NCI-H2081 (cell line): Measurements from ENCODE around the gene FBXL4.

Experiments
- DNase-seq, 2 experiments: peaks; one replicate each; lab custom pipeline; 2025; lab: John Stamatoyannopoulos, UW

Gene FBXL4

DNA sequence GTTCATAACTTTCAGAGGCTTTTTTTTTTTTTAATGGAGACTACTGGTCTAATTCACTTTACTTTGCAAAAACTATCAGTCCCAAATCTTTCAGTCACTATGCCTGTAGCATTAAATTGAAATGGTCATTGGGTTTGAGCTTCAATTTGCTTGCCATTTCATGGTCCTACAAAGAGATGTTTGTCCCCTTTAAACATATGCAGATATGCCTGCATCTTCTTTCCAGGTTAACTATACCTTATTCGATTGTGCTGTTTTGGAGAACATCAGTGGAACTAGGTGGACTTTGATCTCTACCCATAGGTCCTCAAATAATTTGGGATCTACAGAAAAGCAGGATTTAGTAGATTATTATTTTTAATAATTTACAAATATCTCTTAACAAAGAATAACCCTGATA lies 108.8 kb downstream of the FBXL4 start:
- DNase-seq, result no peak

DNA sequence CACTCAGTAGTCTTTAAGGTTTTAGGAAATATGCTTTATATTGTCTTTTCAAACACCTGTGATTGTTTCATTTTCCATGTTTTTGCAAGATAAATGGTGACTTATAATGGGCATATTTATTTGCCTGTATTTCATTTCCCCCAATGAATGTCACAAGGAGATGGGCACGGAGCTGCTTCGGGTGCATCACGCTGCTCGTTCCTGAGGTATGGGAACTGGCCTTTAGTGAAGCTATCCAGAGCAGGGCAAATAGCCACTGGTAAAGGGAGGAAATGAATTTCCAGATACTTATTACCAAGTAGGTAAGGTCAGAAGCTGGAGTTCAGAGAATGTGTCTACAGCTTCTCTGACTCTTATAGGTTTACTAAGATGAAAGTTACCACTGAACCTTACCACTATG lies 109.7 kb downstream of the FBXL4 start:
- DNase-seq, result no peak

DNA sequence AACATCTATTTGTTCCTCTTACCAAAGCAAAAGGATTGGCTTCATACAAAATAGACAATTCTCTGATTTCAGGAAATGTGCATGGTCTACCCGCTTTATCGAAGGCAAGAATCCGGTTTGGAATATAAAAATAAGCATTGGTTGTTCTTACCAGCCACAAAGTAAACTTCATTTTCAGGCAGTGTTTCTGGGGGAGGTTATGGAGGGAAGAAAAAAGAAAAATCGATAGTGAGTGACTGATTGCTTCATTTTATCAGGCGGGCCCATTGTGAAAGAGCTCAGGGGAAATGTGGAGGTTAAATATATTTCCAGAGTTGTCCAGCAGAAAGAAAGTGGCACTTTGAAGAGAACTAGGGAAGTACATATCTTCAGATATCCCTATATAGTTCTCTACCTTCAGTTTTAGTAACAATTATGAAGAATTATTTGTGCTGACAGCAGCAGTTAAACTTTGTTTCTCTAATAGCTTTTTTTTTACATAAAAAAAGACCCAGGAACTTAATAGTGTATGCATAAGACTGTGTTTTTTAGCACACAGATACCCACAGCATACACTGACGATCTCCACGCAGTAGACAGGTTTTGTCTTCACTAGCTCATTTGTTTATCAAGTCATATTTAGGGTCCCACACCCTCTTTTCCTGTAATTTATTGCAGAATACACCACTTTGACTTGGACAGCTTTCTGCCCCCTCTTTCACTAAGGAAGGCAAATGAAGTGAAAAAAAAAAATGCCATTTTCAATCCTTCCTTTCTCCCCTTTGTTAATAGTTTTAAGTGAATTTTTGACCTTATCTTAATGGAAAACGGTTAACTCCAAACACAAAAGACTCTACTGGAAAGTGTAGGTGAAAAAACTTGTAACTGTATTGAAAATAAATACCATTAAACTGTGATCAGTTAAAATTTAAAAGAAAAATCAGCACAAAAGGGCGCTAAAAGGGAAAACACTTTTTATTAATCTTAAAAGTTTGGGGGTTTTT lies 110.5 kb downstream of the FBXL4 start:
- DNase-seq, result no peak

DNA sequence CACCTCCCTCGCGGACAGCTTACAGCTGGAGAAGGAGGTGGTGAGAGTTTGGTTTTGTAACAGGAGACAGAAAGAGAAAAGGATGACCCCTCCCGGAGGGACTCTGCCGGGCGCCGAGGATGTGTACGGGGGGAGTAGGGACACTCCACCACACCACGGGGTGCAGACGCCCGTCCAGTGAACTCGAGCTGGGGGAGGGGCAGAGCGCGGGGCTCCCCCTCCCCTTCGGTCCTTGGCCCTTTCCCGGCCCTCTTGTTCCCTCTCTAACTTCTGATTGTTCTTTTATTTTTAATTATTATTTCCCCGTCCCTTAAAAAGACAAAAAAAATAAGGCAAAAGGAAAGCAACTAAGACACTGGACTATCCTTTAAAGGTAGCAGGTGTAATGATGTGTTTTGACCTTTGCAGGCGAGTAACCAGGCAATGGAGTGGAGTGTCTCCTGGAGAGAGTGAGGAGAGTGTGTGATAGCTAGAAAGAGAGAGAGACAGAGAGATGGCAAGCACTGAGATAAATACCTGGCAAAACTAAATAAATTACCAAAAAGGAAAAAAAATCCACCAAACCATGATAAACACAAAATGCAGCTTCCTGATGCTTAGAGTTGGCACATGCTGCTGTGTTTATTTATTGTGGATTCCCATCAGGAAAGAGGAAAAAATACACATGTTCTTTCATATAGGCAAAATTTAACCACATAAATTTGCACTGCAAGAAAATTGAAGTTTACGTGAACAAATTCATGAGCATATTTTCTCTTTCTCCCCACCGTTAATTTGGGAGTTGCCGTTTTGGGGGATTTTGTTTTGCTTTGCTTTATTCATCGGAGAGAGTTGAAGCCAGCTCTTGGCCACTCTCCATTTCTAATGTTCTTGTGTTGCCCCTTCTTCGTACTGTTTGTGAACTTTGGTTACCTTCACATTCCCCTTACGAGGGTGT lies 111.5 kb downstream of the FBXL4 start:
- DNase-seq, result peak; percentile 30 to 52

DNA sequence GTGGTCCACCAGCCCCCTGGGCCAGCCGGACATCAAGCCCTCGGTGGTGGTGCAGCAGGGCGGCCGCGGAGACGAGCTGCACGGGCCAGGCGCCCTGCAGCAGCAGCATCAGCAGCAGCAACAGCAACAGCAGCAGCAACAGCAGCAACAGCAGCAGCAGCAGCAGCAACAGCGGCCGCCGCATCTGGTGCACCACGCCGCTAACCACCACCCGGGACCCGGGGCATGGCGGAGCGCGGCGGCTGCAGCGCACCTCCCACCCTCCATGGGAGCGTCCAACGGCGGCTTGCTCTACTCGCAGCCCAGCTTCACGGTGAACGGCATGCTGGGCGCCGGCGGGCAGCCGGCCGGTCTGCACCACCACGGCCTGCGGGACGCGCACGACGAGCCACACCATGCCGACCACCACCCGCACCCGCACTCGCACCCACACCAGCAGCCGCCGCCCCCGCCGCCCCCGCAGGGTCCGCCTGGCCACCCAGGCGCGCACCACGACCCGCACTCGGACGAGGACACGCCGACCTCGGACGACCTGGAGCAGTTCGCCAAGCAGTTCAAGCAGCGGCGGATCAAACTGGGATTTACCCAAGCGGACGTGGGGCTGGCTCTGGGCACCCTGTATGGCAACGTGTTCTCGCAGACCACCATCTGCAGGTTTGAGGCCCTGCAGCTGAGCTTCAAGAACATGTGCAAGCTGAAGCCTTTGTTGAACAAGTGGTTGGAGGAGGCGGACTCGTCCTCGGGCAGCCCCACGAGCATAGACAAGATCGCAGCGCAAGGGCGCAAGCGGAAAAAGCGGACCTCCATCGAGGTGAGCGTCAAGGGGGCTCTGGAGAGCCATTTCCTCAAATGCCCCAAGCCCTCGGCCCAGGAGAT lies 112.4 kb downstream of the FBXL4 start:
- peak in 1 of 2 experiments; percentile 50 for DNase-seq

DNA sequence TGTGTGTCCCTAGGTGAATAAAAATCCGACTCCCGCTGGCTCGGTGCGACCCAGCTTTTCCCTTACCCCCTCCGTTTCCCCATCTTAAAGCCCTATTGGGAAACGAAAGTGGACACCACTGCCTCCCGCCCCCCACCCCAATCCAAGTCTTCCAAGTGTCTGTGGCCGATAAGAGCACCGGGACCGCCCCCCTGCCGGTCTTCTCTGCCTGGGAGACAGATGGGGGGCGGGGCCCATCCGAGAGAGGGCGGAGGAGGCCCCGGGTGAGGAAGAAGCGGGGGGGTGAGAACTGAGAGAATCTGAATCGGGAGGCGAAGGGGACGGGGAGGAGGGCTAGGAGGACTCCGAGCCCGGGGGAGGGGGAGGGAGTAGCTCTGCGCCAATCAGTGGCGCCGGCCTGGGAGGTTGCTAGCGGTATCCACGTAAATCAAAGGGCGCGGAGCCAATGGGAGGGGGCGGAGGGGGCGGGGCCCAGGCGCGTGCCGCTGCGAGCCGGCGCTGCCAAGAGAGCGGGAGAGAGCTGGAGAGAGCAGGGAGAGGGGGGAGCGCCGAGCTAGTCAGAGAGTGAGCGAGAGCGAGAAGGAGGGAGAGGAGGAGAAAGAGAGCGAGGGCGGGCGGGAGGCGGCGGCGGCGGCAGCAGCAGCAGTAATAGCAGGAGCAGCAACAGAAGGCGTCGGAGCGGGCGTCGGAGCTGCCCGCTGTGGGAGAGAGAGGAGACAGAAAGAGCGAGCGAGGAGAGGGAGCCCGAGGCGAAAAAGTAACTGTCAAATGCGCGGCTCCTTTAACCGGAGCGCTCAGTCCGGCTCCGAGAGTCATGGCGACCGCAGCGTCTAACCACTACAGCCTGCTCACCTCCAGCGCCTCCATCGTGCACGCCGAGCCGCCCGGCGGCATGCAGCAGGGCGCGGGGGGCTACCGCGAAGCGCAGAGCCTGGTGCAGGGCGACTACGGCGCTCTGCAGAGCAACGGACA lies 113.4 kb downstream of the FBXL4 start, which contains the start of gene POU3F2:
POU3F2 (plus strand) TSS at position 515 of the 972 bp plus-strand sequence; CDS start at position 815, 300 bp downstream.
- peak; percentile 96 to 97 for DNase-seq

DNA sequence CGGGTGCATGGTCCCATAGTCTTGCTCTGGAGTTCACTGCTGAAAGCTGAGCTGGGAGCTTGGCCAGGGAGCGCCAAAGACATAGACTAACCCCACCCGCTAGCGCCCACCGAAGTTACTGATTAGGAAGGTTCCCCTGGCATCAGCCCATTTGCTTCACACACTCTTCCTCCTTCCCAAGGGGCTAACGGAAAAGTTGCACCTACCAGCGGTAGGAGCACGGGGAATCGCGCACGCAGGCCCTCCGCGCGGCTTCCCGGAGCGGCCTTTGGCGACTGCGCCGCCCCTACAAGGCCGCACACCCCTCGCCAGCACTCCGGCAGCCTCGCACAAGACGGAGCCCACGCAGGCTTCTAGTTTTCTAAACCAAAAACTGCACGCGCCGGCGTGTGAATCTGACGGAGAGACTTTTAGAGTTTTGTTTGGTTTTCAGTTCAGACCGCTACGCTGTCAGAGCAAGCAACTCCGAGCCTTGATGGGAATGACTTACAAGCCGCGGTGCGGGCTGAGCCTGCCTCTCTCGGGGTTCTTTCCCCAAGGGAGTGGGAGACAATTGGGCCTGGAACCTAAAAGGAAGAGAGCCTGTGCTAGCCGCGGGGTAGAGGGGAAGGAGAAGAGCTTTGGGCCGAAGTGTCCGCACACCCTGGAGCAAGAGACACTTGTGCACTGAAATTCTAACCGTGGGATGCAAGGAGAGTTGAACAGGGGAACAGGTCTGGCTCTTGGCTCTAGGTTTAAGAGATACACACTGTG lies 114.3 kb downstream of the FBXL4 start:
- DNase-seq, result peak in 1 of 2 experiments; percentile 27

DNA sequence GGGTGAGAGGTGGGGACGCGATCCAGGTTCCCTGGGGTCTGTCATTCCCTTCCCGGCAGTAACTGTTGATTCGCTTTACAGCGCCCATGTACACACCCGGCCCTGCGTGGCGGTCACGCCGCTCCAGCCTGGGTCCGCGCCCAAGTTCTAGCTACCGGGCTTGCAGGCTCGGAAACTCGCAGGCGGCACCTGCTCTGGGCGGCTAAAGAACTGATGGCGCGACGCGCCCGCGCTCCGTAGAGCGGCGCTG lies 114.8 kb downstream of the FBXL4 start:
- DNase-seq, result peak; percentile 33 to 65

DNA sequence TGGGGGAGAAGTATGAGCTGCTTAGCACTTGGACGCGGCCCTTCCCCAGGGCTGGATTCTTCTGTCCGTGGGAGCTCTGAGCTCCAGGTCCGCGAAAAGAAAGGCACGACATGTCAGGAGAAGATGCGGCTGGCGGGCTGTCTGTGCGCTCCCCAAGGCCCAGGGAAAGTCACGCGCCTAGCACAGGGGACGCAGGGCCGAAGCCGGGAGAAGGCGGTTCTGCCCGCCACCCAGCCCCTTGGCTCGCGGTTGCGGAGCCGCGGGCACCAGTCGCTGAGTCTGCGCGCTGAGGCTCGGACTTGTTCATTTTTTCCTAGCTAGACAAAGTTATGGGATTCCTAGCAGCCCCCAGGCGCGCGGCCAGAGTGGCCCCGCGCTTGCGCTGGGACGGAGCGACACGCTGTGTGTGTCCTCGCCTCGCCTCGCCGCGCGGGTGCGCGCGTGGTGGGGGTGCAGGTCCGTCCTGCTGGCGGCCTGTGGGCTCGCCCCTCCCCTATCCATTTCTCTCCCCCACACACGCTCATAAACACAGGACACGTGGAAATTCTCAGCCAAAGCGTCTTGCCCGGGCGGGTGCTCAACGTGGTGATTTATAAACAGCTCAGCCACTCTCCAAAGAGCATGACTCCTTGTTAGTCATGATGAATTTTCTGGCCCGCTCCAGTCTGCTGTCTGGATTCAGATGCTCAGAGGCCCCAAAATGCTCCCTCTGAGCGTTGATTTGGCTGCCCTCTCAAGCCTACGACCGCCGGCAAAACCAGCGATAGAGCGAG lies 115.3 kb downstream of the FBXL4 start:
- peak; percentile 18 to 66 for DNase-seq

DNA sequence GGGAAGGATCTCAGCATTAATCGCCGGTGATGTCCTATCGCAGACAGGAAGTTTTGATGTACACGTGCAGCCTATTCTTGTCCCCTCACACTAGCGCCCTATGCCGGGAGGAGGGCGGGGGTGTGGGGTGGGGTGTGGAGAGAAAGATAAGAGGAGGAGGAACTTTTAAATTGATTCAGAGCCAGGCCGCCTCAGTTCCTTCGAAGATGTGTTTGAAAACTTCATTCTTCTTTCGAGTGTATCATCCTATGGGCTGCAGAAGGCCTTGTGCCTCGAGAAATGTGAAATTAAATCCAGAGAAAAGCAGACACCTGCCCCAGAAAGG lies 115.8 kb downstream of the FBXL4 start:
- no peak for DNase-seq

DNA sequence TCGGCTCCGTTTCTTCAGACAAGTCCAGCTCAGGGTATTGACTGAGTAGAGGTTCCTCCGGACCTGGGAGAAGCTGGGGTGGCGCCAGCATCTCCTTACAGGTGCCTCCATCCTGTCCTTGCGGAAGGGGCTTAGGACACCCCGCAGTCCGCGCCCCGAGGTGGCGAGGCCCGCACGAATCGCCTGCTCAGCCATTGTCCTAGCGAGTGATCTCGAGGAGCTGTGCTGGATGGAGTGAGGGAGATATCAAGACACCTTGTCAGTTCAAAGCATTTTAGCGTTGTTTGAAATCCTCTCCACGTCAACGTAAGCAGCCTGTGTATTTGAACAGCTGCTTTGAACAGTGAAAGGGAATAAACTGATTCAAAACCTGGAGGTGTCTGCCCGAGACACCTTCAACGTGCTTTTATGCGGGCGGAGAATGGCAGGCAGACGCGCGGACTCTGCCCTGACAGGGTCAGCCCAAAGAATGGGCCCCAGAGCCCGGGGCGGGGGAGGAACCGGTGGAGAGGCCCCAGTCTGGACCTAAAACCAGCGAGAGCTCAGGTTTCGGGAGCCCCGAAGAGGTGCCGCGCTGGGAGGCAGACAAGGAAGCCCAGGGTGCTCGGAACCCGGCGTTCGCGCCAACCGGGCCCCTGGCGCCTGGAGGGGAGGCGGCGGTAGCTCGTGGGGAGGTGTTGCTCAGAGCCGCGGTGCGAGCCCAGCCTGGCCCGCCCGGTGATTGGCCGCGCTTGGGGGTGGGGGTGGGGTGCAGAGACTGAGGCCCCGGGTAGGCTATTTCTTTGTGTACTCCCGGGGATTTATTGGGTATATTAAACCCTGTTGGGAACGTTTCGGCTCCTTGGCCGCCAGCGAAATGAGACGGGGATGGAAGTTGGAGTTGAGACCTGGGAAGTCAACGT lies 116.4 kb downstream of the FBXL4 start:
- peak; percentile 59 to 67 for DNase-seq

DNA sequence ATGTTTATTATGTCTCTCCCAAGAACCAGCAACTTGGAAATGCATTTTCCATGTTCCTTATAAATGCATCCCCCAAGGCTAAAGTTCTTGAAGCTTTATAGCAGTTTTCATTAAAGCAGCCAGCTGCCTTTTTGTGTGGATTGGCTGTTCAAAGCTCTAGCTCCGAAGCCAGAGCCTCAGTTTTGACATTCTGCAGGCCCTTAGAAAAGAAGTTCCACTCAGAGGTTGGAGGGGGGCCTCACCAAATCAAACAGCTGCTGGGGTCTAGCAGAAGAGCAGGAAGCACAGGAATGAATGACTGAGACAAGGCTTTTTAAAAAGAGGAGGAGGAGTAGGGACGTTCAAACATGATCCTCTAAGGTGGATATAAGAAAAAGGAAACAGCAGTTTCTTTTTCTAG lies 117.6 kb downstream of the FBXL4 start:
- DNase-seq, result no peak

DNA sequence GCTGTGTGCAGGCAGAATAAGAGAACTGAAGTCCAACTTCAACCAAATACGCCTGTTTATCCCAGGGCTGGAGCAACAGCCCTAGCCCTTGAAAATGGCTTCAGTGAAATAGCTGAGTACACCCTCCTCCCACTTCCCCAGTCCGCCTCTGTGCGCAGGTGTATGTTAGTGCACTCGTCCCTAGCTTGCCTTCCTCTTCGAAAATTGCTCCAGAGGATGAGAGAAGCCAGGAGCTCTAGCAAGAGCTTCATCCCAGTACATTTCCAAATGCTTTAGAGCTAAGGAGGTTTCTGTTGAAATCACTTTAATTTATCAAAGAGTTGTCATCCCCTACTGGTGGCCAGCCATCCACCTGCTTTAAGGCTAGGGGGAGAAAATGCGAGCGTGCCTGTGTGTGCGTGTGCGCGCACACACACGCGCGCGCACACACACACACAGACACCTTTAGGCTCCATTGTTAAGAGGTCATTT lies 118.8 kb downstream of the FBXL4 start:
- peak; percentile 61 to 86 for DNase-seq

DNA sequence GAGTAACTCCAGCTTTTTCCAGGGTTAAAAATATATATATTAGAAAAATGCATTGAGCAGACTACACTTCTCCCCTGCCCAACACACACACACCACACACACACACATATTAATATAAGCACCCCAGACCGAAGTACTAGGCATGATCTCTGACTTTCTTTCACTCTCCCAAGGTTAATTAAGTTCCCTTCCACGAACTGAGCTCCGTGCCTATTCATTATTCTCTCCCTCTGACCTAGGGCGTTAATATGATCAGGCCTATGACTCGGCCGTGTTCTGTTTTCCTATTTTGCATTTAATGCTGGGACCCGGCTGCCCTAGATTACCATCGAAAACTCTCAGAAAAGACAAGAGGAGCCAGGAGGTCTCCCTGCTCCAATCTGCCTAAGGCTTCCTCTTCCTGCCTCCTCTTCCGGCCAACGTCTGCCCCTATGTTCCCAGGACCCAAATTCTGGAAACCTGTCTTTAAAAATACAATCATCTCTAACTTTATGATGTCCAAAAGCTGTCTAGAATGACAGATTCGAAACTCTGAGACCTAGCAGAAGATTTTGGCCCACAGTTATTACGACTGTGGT lies 119.4 kb downstream of the FBXL4 start:
- peak in 1 of 2 experiments; percentile 59 for DNase-seq

DNA sequence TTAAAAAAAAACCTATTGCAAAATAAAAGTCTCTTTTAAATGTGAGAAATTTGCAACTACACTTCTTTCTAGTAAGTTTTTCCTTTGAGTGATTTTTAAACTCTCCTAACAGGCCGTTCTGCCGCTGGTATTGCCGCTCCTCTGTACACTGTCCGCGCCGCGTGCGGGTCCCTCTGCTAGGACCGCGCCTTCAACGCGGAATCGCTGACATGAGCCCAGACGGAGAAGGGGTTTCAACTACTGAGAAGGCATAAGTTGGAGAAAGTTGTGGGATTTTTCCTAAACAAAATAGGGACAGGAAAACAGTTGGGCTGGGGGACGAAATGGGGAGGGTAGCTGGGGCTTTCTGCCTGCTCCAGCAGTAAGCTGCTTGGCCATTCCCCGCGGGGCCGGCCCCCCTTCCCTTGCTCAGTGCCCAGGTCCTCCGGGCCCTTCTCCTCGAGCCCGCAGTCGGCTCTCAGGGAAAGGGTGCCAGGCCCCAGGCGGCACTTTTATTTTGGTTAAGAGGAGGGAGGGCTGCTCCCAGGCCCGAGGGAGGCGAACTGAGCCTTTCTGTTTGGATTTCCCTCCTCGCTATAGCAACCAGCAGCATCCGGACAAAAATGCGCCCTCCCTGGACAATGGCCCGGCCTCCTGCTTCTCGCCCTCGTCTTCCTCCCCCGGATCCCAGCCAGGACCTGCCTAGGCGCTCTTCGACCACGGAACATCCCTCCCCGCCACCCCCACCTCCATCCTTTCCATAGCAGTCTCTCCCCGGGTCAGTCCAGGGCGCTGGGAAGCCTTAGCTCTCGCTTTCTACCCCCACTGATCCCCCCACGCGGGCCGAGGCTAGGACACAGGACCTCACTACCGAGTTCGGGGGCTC lies 120.2 kb downstream of the FBXL4 start:
- DNase-seq, result peak in 1 of 2 experiments; percentile 48

DNA sequence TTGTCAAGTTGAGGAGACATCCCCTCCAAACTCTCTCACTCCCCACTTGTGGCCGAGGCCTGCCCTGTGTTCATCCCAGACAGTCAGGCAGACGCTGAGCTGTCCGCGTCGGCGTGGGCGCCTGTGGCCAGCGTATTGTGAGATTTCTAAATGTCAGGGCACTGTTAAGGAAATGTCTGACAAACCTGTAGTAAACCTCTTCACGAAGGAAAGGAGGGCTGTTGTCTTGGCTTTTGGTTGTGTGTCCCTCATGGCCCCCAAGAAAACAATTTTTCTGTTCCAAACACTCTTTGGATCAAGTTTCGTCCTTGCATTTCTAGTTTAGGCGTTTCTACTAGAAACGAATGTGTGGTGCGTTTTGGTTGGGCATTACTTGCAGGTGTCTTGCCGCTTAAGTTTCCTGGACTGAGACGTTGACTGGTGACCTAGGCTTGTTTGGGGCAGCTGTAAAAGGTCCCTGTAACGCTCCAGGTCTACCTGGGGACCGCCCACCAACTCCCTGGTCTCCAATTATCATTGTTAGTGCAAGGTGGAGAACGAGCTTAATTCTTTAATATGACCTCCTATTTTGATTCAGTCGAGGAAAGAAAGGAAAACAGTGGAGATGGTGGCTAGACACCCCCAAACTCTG lies 122.0 kb downstream of the FBXL4 start:
- DNase-seq, result no peak
